Uterus (tissue), 4 donors: Measurements from ENCODE around the gene GAMT. TPM values are rescaled to one million over a fixed set of nuclear protein-coding genes. Genes with fewer than 3 reads are reported as not detected.

Experiments used
- DNase-seq, 2 donors: peaks; one replicate each; pipeline ENCODE4 v3.0.0-alpha.2; 2019 to 2020
- H3K27ac ChIP-seq, 2 donors: fragments of 200-600 bp; sonication (generic); 1 replicate in 1 of 2; 2 replicates in 1 of 2; pipeline ENCODE4 v1.5.1; 2016 to 2018
- H3K27me3 ChIP-seq, 2 donors: fragments of 200-600 bp; sonication (generic); one replicate each; pipeline ENCODE4 v1.5.1; 2018 to 2019; ENCODE audit warnings: control low read depth in 1 of 2
- H3K36me3 ChIP-seq, 2 donors: fragments of 200-600 bp; sonication (generic); one replicate each; pipeline ENCODE4 v1.5.1; 2019; ENCODE audit warnings: control low read depth in 1 of 2
- H3K4me1 ChIP-seq, 2 donors: fragments of 200-600 bp; sonication (generic); one replicate each; pipeline ENCODE4 v1.5.1; 2018 to 2019; ENCODE audit warnings: control low read depth in 1 of 2
- H3K4me3 ChIP-seq, 2 donors: fragments of 200-600 bp; sonication (generic); 1 replicate in 1 of 2; 2 replicates in 1 of 2; pipeline ENCODE4 v1.5.1; 2018 to 2019; ENCODE audit warnings: mild to moderate bottlenecking in 1 of 2
- H3K9me3 ChIP-seq, 2 donors: fragments of 200-600 bp; sonication (generic); one replicate each; pipeline ENCODE4 v1.5.1; 2019; ENCODE audit warnings: control low read depth in 1 of 2
- CTCF ChIP-seq, 4 experiments: fragments of 200-600 bp in 2 of 4; fragments of 450-650 bp in 2 of 4; sonication (generic) in 2 of 4; IDR thresholded peaks; one replicate each; pipeline ENCODE4 v1.5.1; 2016 to 2019; ENCODE audit warnings: antibody characterized with exemption in 4 of 4, mild to moderate bottlenecking in 2 of 4, moderate library complexity in 1 of 4
- POLR2A ChIP-seq, 2 donors: fragments of 450-650 bp; IDR thresholded peaks; one replicate each; pipeline ENCODE4 v1.6.1; 2016; ENCODE audit warnings: antibody characterized with exemption in 2 of 2, mild to moderate bottlenecking in 1 of 2, moderate library complexity in 1 of 2
- intact Hi-C: fragments of 100-400 bp; cut with DNase I; formaldehyde crosslinking; loops from one replicate; pipeline ENCODE4 v1.15.1; 2023; ENCODE audit warnings: low total_unique reads
- total RNA-seq, 4 donors: library from RNA; depleted of rRNA in 3 of 4; stranded (reverse); fragments of >200 nt in 3 of 4; gene quantifications; one replicate each; pipeline versions ENCODE4 v1.1.0 to v1.2.4, GENCODE V29; 2014 to 2023
- donor health status: DM: yes; HTN: yes; CAD: no.

GAMT gene
- total RNA-seq, 4 donors from 2014 or later, result 3.3 to 14.4 (median 8.4) TPM

GRCh38 chr19:1409204-1410005, 8.1 kb upstream of the GAMT start:
- intact Hi-C loops, result no loop called here
- no peaks in the 10 kb centered on the region for H3K27me3 ChIP-seq
- peak overlapping the region; percentile 86 to 91 for H3K27ac ChIP-seq
- H3K4me3 ChIP-seq, result peak overlapping the region; percentile 98 to 100
- no peak for DNase-seq
- peaks cover 0 to 42% of the 10 kb centered on the region in 2 donors for H3K4me1 ChIP-seq
- no peaks in the 10 kb centered on the region for H3K9me3 ChIP-seq
- TF ChIP-seq POLR2A (IDR thresholded peaks at IDR 0.05) (no peak), CTCF (IDR thresholded peaks at IDR 0.05) (no peak)
- no peaks in the 10 kb centered on the region for H3K36me3 ChIP-seq

- Histone ChIP-seq H3K4me1 (peaks cover 0 to 42% of the 10 kb centered on the region in 2 donors), H3K27ac (peak overlapping the region; percentile 86 to 91), H3K36me3 (no peaks in the 10 kb centered on the region), H3K4me3 (peak overlapping the region; percentile 98 to 100), H3K9me3 (no peaks in the 10 kb centered on the region), H3K27me3 (no peaks in the 10 kb centered on the region)
- intact Hi-C loops, result no loop called here
- TF ChIP-seq POLR2A (IDR thresholded peaks at IDR 0.05) (no peak), CTCF (IDR thresholded peaks at IDR 0.05) (no peak)
- DNase-seq, result peak in 1 of 2 donors; percentile 37
Observed at GRCh38 chr19:1408300-1409203, 7.2 kb upstream of the GAMT start.

- Histone ChIP-seq H3K27ac (peak within 1 kb of the TSS; percentile 86 to 91), H3K4me3 (peak within 1 kb of the TSS; percentile 98 to 100), H3K27me3 (no peaks in the 10 kb centered on the region), H3K4me1 (peaks cover 0 to 39% of the 10 kb centered on the region in 2 donors), H3K9me3 (no peaks in the 10 kb centered on the region), H3K36me3 (no peaks in the 10 kb centered on the region)
- TF ChIP-seq CTCF (IDR thresholded peaks at IDR 0.05) (peak in 1 of 4 experiments; percentile 1), POLR2A (IDR thresholded peaks at IDR 0.05) (peak; percentile 61 to 64)
- intact Hi-C loops, result no loop called here
- DNase-seq, result peak in 1 of 2 donors; percentile 53
Observed at GRCh38 chr19:1407528-1408299, 6.4 kb upstream of the GAMT start, which contains the start of gene DAZAP1. Gene DAZAP1, plus strand, starts transcription at chr19:1407586. Its CDS starts 188 bp downstream, at chr19:1407774.

GRCh38 chr19:1406774-1407527, 5.6 kb upstream of the GAMT start:
- Histone ChIP-seq H3K27me3 (no peaks in the 10 kb centered on the region), H3K27ac (peak overlapping the region; percentile 82 to 91), H3K4me3 (peak overlapping the region; percentile 32 to 62), H3K4me1 (peaks cover 0 to 31% of the 10 kb centered on the region in 2 donors), H3K36me3 (no peaks in the 10 kb centered on the region), H3K9me3 (no peaks in the 10 kb centered on the region)
- TF ChIP-seq POLR2A (IDR thresholded peaks at IDR 0.05) (no peak), CTCF (IDR thresholded peaks at IDR 0.05) (peak in 3 of 4 experiments; percentile 15 to 41 (median 37))
- DNase-seq, result peak; percentile 98 to 99
- intact Hi-C loops, result no loop called here
